ENCODE measurements around the gene HTR3B.
"Not testable (repeated sequence)": the region's sequence is repeated elsewhere in the genome, so short reads cannot be mapped to it uniquely, and the experiment has no call there.

HTR3B gene

GRCh38 chr11:113885897-113886296, 18.7 kb upstream of the HTR3B start:
- DNase-seq, result no peak

DNA sequence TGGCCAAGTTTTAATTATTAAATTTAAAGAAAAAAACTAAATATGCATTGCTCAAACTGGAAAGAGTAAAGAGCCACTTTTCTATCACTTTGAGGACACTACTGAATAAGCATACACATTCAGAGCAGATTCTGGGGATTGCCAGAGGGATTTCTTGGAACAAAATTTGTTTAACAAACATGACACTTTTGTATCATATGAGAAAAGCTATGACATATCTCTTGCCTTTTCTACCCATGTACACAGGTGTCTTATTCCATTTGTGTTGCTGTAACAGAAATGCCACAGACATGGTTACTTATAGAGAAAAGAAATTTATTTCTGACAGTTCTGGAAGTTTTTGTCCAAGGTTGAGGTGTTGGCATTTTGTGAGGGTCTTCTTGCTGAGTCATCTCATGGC, 15.7 kb upstream of the HTR3B start:
- no peak for DNase-seq

- DNase-seq, result no peak
Measured at GRCh38 chr11:113894421-113894996, 10.1 kb upstream of the HTR3B start.

DNA sequence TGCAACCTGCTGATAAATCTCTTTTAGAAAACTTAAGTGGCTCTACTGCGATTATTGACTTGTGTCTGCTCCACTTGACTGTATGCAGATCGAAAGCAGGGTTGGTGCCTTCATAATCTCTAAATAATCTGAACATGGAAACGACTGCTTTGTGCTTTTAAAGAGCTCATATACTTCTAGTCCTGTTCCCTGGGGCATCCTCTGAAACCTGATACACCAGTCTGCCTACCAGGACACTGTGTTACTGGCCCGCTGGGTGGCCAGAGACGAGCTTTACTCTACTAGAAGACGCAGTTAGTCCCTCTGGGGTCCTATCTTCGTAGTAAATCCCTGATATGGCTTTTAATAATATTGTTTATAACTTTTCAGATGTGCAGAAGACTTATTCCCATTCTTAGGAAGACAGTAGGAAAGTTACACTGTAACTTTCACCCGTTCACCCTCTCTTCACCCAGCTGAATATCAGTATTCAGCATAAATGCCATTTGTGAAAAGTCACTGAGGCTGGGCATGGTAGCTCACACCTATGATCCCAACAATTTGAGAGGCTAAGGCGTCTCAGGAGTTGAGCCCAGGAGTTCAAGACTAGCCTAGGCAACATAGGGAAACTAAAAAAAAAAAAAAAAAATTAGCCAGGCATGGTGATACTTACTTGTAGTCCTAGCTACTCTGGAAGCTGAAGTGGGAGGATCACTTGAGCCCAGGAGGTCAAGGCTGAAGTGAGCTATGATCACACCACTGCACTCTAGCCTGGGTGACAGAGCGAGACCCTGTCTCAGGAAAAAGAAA, 9.0 kb upstream of the HTR3B start:
- DNase-seq, result no peak

- DNase-seq, result no peak
Measured at GRCh38 chr11:113896156-113896879, 8.3 kb upstream of the HTR3B start.

DNA sequence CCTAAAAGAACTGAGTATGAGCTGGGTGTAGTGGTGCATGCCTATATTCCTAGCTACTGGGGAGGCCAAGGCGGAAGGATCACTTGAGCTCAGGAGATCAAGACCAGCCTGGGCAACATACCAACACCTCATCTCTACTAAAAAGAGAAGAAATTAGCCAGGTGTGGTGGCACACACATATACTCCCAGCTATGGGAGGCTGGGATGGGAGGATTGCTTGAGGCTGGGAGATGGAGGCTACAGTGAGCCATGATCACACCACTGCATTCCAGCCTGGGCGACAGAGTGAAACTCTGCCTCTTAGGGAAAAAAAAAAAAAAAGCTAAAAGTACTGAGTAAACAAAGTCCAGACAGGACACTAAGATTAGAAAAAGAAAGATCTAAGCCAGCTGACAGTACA, 3.5 kb upstream of the HTR3B start:
- DNase-seq, result no peak

- DNase-seq, result no peak
Measured at GRCh38 chr11:113906038-113906437, 1.4 kb downstream of the HTR3B start.

DNA sequence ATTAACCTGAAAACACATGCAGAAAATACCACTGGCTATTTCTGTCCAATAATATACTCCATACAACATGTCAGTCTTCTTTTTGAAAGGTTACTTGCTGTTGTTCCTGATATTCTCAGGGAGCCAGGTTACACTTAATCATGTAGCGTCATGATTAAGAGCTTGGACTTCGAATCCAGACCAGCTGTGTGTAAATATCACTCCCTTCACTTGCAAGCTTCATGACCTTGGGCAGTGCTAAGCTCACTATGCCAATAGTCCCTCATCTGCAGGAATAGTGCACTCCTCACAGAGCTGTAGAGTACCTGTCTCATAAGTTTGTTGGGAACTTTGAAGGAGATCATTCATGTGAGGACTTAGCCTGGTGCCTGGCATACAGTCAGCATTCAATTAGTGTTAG, 1.9 kb downstream of the HTR3B start:
- no peak for DNase-seq

DNA sequence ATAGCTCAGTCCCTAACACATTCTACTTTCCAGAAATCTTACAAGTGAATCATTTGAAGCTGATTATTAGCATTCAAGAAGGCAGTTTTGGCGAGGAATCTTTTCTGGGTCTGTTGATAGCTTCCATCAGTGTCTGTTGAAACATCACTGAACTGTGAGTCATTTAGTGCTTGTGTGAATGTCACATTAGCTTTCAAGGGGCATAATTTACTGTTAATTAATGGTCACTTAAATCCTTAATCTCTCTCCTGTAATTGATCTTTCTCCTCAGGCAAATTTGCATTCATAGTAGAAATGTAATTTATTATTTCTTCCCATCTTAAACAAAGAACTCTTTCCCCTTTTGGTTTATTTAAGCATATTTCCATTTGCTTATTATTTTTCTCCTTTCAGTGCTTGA, 2.6 kb downstream of the HTR3B start:
- DNase-seq, result no peak

GRCh38 chr11:113907681-113908080, 3.1 kb downstream of the HTR3B start:
- DNase-seq, result no peak

DNA sequence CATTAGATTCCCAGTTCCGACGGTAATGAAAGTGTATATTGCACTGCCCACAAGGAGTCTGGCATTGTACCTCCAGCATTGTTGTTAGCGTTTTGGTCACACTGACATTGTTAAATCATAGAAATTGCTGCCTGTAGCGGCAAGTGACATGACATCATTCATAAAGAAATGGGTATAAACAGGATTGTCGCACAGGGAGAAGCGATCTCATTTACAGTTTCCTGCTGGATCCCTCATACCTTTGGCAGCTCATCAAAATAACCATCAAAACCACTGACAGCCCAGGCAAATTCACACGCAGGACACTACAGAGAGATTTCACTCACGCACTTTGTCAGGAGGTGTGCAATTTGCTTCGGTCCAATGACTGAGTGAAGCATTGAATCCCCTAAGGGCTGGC, 3.5 kb downstream of the HTR3B start:
- no peak for DNase-seq

DNA sequence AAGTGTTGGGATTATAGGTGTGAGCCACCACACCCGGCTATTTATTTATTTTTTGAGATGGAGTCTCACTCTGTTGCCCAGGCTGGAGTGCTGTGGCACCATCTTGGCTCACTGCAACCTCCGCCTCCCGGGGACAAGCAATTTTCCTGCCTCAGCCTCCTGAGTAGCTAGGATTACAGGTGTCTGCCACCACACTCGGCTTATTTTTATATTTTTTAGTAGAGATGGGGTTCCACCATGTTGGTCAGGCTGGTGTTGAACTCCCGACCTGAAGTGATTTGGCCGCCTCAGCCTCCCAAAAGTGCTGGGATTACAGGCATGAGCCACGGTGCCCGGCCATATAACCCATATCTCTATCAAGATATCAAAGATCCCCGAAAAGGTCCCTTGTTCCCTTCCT, 6.9 kb downstream of the HTR3B start:
- not testable (repeated sequence) for DNase-seq

GRCh38 chr11:113923572-113923971, 19.0 kb downstream of the HTR3B start:
- no peak for DNase-seq

DNA sequence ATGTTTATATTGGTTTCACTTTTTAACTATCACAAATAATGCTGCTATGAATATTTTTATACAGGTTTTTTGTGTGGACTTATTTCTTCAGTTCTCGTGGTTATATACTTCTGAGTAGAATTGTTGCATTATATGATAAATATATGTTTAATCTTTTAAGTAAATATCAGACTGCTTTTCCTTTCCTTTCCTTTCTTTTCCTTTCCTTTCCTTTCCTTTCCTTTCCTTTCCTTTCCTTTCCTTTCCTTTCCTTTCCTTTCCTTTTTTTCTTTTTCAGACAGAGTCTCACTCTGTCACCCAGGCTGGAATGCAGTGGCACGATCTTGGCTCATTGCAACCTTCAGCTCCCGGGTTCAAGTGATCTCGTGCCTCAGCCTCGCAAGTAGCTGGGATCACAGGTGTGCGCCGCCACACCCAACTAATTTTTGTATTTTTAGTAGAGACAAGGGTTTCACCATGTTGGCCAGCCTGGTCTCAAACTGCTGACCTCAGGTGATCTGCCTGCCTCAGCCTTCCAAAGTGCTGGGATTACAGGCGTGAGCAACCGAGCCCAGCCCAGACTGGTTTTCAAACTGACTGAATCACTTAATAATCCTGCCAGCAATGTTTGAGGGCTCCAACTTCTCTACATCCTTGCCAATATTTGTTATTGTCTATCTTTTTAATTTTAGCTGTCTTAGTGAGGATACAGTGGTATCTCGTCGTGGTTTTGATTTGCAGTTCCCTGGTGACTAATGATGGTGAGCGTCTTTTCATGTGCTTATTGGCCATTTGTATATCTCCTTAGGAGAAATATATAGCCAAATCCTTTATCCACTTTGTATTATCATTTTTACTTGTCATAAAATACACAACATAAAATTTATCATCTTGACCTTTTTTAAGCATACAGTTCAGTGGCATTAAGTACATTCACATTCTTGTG, 21.9 kb downstream of the HTR3B start:
- DNase-seq, result no peak

DNA sequence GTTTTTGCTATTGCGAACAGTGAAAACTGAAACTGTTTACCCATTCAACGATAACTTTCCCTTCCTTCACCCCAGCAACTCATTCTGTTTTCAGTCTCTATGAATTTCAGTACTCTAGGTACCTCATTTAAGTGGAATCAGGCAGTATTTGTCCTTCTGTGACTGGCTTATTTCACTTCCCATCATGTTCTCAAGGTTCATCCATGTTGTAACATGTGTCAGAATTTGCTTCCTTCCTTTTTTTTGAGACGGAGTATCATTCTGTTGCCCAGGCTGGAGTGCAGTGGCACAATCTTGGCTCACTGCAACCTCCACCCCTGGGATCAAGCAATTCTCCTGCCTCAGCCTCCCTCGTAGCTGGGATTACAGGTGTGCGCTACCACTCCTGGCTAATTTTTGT, 23.7 kb downstream of the HTR3B start:
- no peak for DNase-seq

GRCh38 chr11:113932788-113933187, 28.2 kb downstream of the HTR3B start:
- DNase-seq, result no peak

DNA sequence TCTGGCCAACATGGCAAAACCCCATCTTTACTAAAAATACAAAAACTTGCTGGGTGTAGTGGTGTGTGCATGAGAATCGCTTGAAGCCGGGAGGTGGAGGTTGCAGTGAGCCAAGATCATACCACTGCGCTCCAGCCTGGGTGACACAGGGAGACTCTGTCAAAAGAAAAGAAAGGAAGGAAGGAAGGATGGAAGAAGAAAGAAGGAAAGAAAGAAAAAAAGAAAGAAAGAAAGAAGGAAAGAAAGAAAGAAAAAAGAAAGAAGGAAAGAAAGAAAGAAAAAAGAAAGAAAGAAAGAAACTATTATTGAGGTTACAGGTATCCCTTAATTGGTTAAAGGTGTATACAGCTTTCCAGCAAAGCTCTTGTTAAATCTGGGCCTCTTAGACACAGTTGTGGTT, 29.6 kb downstream of the HTR3B start:
- not testable (repeated sequence) for DNase-seq

- no peak for DNase-seq
Measured at GRCh38 chr11:113934761-113935160, 30.2 kb downstream of the HTR3B start.

DNA sequence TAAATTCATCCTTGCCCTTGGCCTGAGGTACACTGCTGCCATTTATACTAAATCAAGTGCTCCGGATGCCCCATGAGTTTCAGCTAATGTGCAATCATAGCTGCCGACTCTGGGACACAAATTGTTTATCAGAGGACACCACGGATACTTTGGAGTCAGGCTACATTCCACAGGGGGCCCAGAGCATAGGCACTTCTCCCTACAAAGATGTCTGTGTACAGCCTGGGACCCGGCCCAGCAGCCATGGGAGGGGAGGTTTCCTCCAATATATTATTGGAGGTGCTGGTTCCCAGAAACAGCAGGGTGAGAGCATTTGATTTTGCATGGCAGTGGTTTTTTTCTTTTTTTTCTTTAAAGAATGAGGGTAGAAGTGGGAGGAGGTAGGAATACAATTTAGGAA, 31.3 kb downstream of the HTR3B start:
- DNase-seq, result no peak

DNA sequence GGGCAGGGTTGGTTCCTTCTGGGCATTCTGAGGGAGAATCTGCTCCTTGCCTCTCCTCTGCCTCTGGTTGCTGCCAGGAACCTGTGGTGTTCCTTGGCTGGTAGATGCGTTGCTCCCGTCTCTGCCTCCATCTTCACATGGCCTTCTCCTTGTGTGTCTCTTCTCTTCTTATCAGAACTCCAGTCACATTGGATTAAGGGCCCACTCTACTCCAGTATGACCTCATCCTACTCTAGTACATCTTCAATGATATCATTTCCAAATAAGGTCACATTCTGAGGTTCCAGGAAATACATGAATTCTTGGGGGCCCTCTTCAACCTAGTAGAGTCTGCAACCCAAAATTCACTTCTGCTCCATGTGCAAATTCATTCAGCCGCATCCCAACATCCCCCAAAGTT, 33.3 kb downstream of the HTR3B start:
- no peak for DNase-seq

DNA sequence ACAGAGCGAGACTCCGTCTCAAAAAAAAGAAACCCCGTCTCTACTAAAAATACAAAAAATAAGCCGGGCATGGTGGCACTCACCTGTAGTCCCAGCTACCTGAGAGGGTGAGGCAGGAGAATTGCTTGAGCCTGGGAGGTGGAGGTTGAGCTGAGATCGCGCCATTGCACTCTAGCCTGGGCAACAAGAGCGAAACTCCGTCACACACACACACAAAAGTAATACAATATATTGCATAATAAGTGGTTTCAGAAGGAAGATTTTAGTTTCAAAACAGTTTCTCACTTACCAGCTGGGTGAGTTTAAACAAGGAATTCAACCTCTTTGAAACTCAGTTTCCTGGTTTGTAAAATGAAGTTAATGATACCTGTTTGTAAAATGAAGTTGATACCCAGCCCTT, 37.7 kb downstream of the HTR3B start:
- no peak for DNase-seq

DNA sequence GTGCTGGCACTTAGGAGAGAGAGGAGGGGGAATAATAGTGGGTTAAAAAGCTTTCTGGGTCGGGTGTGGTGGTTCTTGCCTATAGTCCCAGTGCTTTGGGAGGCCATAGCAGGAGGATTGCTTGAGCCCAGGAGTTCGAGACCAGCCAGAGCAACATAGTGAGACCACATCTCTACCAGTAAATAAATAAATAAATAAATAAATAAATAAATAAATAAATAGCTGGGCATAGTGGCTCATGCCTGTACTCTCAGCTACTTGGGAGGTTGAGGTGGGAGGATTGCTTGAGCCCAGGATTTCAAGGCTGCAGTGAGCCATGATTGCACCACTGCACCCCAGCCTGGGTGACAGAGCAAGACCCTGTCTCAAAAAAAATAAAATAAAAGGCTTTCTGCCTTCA, 41.6 kb downstream of the HTR3B start:
- not testable (repeated sequence) for DNase-seq

- no peak for DNase-seq
Measured at GRCh38 chr11:113947994-113948393, 43.4 kb downstream of the HTR3B start.

All from left hindlimb (tissue), 1 donor.